AG10803 (cell line): ENCODE results near the gene TTC3.

ENCODE experiments used
- DNase-seq: peaks from one replicate; pipeline ENCODE4 v3.0.0; 2010; ENCODE audit warnings: low read depth
- H3K4me3 ChIP-seq: 2 replicates; pipeline ENCODE4 v1.5.1; 2011; ENCODE audit warnings: mild to moderate bottlenecking, low read length, control low read depth
- TF ChIP-seq, protein P1 (sequence below): conservative IDR thresholded peaks from 2 replicates; pipeline ENCODE4 v1.5.1; 2011; ENCODE audit warnings: mild to moderate bottlenecking, low read length, control low read depth, inconsistent platforms

The TTC3 gene

GRCh38 chr21:37077403-37077802 lies 4.3 kb downstream of the TTC3 start:
- DNase-seq = no peak
- no peak overlapping the region for H3K4me3 ChIP-seq
- TF ChIP-seq, protein P1, sequence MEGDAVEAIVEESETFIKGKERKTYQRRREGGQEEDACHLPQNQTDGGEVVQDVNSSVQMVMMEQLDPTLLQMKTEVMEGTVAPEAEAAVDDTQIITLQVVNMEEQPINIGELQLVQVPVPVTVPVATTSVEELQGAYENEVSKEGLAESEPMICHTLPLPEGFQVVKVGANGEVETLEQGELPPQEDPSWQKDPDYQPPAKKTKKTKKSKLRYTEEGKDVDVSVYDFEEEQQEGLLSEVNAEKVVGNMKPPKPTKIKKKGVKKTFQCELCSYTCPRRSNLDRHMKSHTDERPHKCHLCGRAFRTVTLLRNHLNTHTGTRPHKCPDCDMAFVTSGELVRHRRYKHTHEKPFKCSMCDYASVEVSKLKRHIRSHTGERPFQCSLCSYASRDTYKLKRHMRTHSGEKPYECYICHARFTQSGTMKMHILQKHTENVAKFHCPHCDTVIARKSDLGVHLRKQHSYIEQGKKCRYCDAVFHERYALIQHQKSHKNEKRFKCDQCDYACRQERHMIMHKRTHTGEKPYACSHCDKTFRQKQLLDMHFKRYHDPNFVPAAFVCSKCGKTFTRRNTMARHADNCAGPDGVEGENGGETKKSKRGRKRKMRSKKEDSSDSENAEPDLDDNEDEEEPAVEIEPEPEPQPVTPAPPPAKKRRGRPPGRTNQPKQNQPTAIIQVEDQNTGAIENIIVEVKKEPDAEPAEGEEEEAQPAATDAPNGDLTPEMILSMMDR = no peak

DNA sequence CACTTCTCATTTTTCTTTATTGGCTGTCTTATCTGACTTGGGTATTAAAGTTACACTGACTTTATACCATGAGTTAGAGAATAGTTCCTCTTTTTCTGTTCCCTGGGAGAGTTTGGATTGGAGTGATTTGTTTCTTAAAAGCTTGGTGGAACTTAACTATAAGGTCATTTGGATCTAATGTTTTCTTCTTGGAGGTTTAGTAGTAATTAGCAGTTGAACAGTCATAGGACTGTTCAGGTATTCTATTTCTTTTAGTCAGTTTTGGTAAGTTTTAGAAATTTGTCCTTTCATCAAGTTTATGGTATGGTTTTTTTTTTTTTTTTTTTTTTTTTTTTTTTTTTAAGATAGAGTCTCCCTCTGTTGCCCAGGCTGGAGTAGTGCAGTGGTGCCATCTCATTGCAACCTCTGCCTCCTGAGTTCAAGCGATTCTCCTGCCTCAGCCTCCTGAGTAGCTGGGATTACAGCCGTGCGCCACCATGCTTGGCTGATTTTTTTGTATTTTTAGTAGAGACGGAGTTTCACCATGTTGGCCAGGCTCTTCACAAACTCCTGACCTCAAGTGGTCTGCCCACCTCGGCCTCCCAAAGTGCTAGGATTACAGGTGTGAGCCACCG lies 6.3 kb downstream of the TTC3 start:
- DNase-seq = no peak
- no peak overlapping the region for H3K4me3 ChIP-seq
- TF ChIP-seq, protein P1 = peak; percentile 26

- no peak overlapping the region for H3K4me3 ChIP-seq
- DNase-seq = no peak
- TF ChIP-seq, protein P1 = no peak
These were observed 9.3 kb downstream of the TTC3 start for GRCh38 chr21:37082375-37082774.

DNA sequence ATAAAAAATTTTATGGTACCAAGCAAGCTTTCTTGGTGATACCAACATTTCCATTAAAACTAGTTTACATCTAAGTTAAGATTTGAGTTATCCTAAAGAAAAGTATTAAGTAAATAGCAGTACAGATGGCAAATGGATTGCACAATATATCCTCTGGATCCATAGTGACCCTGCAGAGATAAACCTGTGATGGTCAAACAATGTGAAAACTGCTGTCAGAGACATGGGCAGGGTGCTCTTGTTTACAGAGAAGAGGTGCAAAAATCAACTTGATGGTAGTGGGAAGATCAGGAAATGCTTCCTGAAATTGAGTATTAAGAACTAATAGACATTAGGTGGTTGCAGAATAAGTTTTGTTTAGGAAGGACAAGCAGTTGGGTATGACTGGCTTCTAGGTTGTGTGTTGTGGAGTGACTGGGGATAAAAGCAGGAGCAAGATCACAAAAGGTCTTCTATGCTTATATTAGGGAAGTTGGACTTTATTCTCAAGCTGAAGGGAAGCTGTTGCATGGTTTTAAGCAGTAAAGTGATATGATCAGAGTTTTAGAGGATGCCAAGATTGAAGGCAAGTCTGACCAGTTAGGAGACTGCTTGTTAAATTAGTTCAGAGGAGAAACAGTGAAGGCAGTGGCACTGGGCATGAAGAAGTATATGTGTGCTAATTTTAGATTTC lies 9.9 kb downstream of the TTC3 start:
- H3K4me3 ChIP-seq = no peak overlapping the region
- TF ChIP-seq, protein P1 = no peak
- no peak for DNase-seq

- no peak overlapping the region for H3K4me3 ChIP-seq
- DNase-seq = no peak
- TF ChIP-seq, protein P1 = no peak
These were observed 12.7 kb downstream of the TTC3 start for GRCh38 chr21:37085726-37086125.

DNA sequence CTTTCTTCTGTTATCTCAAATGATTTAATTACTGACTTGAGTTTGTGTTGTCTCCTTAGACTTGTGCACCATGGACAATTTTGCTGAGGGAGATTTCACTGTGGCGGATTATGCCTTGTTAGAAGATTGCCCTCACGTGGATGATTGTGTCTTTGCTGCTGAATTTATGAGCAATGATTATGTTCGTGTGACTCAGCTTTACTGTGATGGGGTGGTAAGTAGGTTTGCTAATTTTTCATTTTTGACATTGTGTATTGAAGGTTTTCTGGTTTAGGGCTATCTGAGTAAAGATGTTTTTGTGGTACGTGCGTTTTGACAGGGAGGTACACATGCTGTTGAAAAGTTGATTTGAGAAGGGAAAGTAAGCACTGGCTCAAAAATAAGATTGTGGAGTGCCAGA lies 14.1 kb downstream of the TTC3 start:
- peak; percentile 57 for DNase-seq
- H3K4me3 ChIP-seq = no peak overlapping the region
- TF ChIP-seq, protein P1 = peak; percentile 54

GRCh38 chr21:37088186-37088735 lies 15.2 kb downstream of the TTC3 start:
- peak; percentile 26 for DNase-seq
- TF ChIP-seq, protein P1 = no peak
- no peak overlapping the region for H3K4me3 ChIP-seq
